ENCODE data around the gene BAZ1B. TPM values are rescaled to one million over a fixed set of nuclear protein-coding genes. Genes with fewer than 3 reads are reported as not detected.
"Not testable (repeated sequence)": the region's sequence is repeated elsewhere in the genome, so short reads cannot be mapped to it uniquely, and the experiment has no call there.

BAZ1B gene
- total RNA-seq, 1 donor from 2014 or later: 108 TPM

DNA sequence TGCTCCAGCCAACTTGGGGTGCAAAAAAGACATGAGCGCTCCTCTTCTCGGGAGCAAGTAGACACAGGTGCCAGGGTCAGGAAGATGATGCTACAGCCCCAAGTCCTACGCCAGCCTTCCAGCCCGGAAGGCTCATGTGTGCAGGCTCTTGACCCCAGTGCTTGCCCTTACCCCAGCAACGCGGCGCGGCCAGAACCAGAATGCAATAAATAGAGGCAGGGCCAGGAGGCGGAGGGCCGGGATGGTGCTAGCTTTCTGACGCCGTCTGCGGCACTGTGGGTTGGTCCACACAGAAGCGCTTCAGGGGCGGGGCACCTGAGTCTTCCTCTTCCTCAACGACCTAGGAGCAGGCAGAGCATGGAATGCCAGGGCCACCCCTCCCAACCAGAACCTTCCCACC, 15.0 kb upstream of the BAZ1B start:
- Mint-ChIP-seq H3K4me3 (ENCODE audit: unreplicated experiment) (no peak overlapping the region), H3K36me3 (ENCODE audit: unreplicated experiment) (peaks cover 7% of the 10 kb centered on the region), H3K27me3 (ENCODE audit: unreplicated experiment) (peaks cover 5% of the 10 kb centered on the region), H3K4me1 (ENCODE audit: low read depth, unreplicated experiment) (no peaks in the 10 kb centered on the region), H3K9me3 (ENCODE audit: unreplicated experiment) (peaks cover 1% of the 10 kb centered on the region), H3K27ac (ENCODE audit: unreplicated experiment) (no peak overlapping the region)
- DNase-seq: no peak
- TF ChIP-seq, protein P1, sequence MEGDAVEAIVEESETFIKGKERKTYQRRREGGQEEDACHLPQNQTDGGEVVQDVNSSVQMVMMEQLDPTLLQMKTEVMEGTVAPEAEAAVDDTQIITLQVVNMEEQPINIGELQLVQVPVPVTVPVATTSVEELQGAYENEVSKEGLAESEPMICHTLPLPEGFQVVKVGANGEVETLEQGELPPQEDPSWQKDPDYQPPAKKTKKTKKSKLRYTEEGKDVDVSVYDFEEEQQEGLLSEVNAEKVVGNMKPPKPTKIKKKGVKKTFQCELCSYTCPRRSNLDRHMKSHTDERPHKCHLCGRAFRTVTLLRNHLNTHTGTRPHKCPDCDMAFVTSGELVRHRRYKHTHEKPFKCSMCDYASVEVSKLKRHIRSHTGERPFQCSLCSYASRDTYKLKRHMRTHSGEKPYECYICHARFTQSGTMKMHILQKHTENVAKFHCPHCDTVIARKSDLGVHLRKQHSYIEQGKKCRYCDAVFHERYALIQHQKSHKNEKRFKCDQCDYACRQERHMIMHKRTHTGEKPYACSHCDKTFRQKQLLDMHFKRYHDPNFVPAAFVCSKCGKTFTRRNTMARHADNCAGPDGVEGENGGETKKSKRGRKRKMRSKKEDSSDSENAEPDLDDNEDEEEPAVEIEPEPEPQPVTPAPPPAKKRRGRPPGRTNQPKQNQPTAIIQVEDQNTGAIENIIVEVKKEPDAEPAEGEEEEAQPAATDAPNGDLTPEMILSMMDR (IDR thresholded peaks at IDR 0.05; ENCODE audit: partially characterized antibody, unreplicated experiment): no peak

DNA sequence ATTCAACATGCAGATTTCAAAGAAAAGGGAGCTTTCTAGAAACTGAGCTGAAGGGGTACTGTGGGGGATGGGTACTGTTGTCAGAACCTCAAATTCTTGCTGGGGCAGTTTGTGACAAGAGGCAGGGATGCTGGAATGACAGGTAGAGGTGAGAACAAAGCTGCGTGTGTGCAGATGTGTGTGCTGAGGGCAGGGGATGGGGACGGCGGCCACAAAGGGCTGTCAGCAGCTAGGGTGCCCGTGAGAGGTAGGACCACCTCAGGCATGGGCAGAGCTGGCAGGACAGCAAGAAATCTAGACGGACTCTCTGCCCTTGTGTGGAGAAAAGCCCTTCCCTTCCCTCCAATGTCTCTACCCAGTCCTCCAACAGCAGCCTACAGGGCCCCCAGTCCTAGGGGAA, 14.4 kb upstream of the BAZ1B start:
- TF ChIP-seq, protein P1 (IDR thresholded peaks at IDR 0.05; ENCODE audit: partially characterized antibody, unreplicated experiment): no peak
- Mint-ChIP-seq H3K9me3 (ENCODE audit: unreplicated experiment) (peaks cover 1% of the 10 kb centered on the region), H3K4me3 (ENCODE audit: unreplicated experiment) (no peak overlapping the region), H3K36me3 (ENCODE audit: unreplicated experiment) (peaks cover 7% of the 10 kb centered on the region), H3K4me1 (ENCODE audit: low read depth, unreplicated experiment) (no peaks in the 10 kb centered on the region), H3K27me3 (ENCODE audit: unreplicated experiment) (peaks cover 5% of the 10 kb centered on the region), H3K27ac (ENCODE audit: unreplicated experiment) (peak overlapping the region; percentile 17)
- DNase-seq: no peak

DNA sequence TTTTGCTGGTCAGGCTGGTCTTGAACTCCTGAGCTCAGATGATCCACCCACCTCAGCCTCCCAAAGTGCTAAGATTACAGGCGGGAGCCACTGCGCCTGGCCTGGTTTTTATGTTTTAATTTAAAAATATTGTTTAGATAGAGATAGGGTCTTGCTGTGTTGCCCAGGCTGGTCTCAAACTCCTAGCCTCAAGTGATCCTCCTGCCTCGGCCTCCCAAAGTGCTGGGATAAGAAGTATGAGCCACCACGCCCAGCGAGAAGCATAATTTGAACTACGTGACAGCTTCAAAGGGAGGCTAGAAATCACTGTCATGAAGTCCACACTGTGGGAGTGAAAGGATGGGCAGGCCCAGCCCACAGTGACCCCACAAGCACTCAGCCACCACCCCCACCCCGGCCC, 13.8 kb upstream of the BAZ1B start:
- DNase-seq; H3K4me3 Mint-ChIP-seq (ENCODE audit: unreplicated experiment); H3K4me1 Mint-ChIP-seq (ENCODE audit: low read depth, unreplicated experiment); H3K27ac Mint-ChIP-seq (ENCODE audit: unreplicated experiment); H3K9me3 Mint-ChIP-seq (ENCODE audit: unreplicated experiment); H3K27me3 Mint-ChIP-seq (ENCODE audit: unreplicated experiment); H3K36me3 Mint-ChIP-seq (ENCODE audit: unreplicated experiment): not testable (repeated sequence)

DNA sequence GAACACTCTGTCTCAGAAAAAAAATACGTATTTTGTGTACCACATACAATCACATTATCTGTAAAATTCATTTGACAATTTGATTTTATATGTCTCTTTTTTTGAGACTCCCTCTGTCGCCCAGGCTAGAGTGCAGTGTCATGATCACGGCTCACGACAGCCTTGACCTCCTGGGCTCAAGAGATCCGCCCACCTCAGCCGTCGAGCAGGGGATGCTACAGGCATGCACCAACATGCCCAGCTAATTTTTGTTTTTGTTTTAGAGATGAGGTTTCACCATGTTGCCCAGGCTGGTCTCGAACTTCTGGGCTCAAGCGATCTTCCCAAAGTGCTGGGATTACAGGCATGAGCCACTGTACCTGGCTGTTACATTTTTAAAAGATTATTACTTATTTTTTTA, 11.6 kb upstream of the BAZ1B start:
- no peak for DNase-seq
- no peaks in the 10 kb centered on the region for H3K4me1 Mint-ChIP-seq (ENCODE audit: low read depth, unreplicated experiment)
- TF ChIP-seq, protein P1 (IDR thresholded peaks at IDR 0.05; ENCODE audit: partially characterized antibody, unreplicated experiment): no peak
- peaks cover 5% of the 10 kb centered on the region for H3K27me3 Mint-ChIP-seq (ENCODE audit: unreplicated experiment)
- H3K36me3 Mint-ChIP-seq (ENCODE audit: unreplicated experiment): peaks cover 7% of the 10 kb centered on the region
- H3K9me3 Mint-ChIP-seq (ENCODE audit: unreplicated experiment): peaks cover 1% of the 10 kb centered on the region
- no peak overlapping the region for H3K27ac Mint-ChIP-seq (ENCODE audit: unreplicated experiment)
- H3K4me3 Mint-ChIP-seq (ENCODE audit: unreplicated experiment): no peak overlapping the region

DNA sequence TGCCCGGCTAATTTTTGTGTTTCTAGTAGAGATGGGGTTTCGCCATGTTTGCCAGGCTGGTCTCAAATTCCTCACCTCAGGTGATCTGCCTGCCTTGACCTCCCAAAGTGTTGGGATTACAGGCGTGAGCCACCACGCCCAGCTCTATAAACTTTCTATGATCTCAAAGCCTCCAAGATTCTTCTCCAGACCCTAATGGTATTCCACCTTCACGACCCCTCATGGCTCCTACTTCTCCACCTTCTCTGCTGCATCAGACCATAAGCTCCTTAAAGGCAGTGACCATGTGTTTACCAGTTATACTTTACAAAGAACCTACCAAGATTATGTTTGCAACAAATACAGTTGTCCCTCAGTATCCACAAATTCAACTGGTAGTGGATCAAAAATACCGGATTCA, 10.1 kb upstream of the BAZ1B start:
- Mint-ChIP-seq H3K36me3 (ENCODE audit: unreplicated experiment) (peaks cover 7% of the 10 kb centered on the region), H3K9me3 (ENCODE audit: unreplicated experiment) (no peaks in the 10 kb centered on the region), H3K4me3 (ENCODE audit: unreplicated experiment) (no peak overlapping the region), H3K4me1 (ENCODE audit: low read depth, unreplicated experiment) (peaks cover 6% of the 10 kb centered on the region), H3K27me3 (ENCODE audit: unreplicated experiment) (peaks cover 2% of the 10 kb centered on the region), H3K27ac (ENCODE audit: unreplicated experiment) (no peak overlapping the region)
- TF ChIP-seq, protein P1 (IDR thresholded peaks at IDR 0.05; ENCODE audit: partially characterized antibody, unreplicated experiment): no peak
- DNase-seq: no peak

DNA sequence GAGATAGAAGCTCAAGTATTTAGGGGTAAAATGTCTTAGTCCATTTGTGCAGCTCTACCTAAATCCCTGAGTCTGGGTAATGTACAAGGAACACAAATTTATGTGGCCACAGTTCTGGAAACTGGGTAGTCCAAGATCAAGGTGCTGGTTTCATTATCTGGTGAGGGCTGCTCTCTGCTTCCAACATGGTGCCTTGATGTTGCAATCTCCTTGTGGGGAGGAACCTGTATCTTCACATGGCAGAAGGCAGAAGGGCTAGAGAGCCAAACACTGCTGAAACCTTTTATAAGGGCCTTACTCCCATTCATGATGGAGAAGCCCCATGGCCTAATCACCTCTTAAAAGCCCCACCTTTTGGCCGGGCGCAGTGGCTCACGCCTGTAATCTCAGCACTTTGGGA, 8.7 kb upstream of the BAZ1B start:
- H3K27me3 Mint-ChIP-seq (ENCODE audit: unreplicated experiment): peaks cover 2% of the 10 kb centered on the region
- H3K36me3 Mint-ChIP-seq (ENCODE audit: unreplicated experiment): peaks cover 4% of the 10 kb centered on the region
- no peak for DNase-seq
- H3K4me3 Mint-ChIP-seq (ENCODE audit: unreplicated experiment): no peak overlapping the region
- no peak overlapping the region for H3K27ac Mint-ChIP-seq (ENCODE audit: unreplicated experiment)
- H3K4me1 Mint-ChIP-seq (ENCODE audit: low read depth, unreplicated experiment): peaks cover 10% of the 10 kb centered on the region
- no peaks in the 10 kb centered on the region for H3K9me3 Mint-ChIP-seq (ENCODE audit: unreplicated experiment)
- TF ChIP-seq, protein P1 (IDR thresholded peaks at IDR 0.05; ENCODE audit: partially characterized antibody, unreplicated experiment): no peak
